Upper lobe of left lung (tissue), 4 donors: ENCODE data around the gene TSSK3.
A peak's percentile ranks its signal among the peaks of the same experiment; 100 is the strongest.

ENCODE experiments used
- EP300 ChIP-seq, 4 donors: sonication (generic); formaldehyde crosslinking; IDR thresholded peaks; one replicate each; pipeline ENCODE4 v1.5.1; 2017; ENCODE audit warnings: antibody characterized with exemption in 4 of 4, control low read depth in 2 of 4
- POLR2AphosphoS5 ChIP-seq, 2 donors: sonication (generic); formaldehyde crosslinking; IDR thresholded peaks; one replicate each; pipeline ENCODE4 v1.5.1; 2017; ENCODE audit warnings: antibody characterized with exemption in 2 of 2
- TF ChIP-seq, protein P1 (sequence below), 6 experiments: fragments of 450-650 bp in 4 of 6; fragments of 200-600 bp in 2 of 6; sonication (generic) in 2 of 6; IDR thresholded peaks; one replicate each; pipeline ENCODE4 v1.5.1; 2016 to 2019; ENCODE audit warnings: antibody characterized with exemption in 6 of 6

DNA sequence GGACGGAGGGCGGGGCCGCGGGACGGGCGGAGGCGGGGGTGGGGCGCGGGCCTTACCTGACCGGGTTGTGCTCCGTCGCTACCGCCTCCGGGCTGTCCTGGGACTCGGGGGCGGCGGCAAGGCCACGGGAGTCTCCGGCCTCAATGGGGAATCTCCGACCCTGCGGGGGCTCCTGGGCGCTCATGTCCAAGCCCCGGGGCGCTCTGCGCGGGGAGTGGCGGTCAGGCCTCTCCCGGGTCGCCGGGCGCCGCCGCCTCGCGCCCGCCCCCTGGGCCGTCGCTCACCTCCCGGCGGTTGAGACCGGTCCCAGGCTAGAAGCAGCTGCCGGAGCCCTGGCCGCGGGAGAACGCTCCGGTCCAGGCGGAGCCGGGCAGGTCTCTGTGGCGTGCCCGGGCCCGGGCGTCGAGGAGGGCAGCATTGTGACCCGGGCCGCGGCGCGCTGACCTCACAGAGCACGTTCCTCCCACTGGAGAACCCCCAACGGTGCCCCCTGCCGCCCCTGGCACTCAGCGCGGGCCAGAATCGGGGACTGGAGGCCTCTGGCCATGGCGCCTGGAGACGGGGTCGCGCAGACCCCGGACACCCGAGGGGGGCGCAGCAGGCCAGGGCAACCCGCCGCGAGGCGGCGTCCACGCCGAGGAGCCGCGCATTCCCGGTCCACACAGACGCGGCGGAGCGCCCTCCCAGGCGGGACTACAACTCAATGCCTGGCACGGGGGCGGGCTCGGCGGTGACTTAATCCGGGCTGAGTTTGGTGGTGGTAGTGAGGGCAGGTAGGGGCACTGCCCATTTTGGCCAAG, 465 bp upstream of the TSSK3 start:
- TF ChIP-seq EP300 (IDR thresholded peaks at IDR 0.05) (no peak), POLR2AphosphoS5 (IDR thresholded peaks at IDR 0.05) (no peak)
- TF ChIP-seq, protein P1, sequence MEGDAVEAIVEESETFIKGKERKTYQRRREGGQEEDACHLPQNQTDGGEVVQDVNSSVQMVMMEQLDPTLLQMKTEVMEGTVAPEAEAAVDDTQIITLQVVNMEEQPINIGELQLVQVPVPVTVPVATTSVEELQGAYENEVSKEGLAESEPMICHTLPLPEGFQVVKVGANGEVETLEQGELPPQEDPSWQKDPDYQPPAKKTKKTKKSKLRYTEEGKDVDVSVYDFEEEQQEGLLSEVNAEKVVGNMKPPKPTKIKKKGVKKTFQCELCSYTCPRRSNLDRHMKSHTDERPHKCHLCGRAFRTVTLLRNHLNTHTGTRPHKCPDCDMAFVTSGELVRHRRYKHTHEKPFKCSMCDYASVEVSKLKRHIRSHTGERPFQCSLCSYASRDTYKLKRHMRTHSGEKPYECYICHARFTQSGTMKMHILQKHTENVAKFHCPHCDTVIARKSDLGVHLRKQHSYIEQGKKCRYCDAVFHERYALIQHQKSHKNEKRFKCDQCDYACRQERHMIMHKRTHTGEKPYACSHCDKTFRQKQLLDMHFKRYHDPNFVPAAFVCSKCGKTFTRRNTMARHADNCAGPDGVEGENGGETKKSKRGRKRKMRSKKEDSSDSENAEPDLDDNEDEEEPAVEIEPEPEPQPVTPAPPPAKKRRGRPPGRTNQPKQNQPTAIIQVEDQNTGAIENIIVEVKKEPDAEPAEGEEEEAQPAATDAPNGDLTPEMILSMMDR (IDR thresholded peaks at IDR 0.05), result peak in 5 of 6 experiments; percentile 33 to 57 (median 33)
